ENCODE data around the gene F5. TPM values are rescaled to one million over a fixed set of nuclear protein-coding genes. Genes with fewer than 3 reads are reported as not detected.
"Not testable (repeated sequence)": the region's sequence is repeated elsewhere in the genome, so short reads cannot be mapped to it uniquely, and the experiment has no call there.

F5 gene
- total and polyA plus RNA-seq, 2 donors (not counting 1 experiment from before 2014, with no cell fraction given), result 0.01 to 0.27 TPM

- no peaks in the 10 kb centered on the region for H4K20me1 ChIP-seq (ENCODE audit: control insufficient read depth, insufficient read depth, low read length, poor library complexity, severe bottlenecking)
- Mint-ChIP-seq H3K27ac (no peak overlapping the region), H3K9me3 (ENCODE audit: insufficient read depth) (no peaks in the 10 kb centered on the region), H3K4me1 (peaks cover 9% of the 10 kb centered on the region), H3K27me3 (peaks cover 15% of the 10 kb centered on the region), H3K4me3 (no peak overlapping the region)
- no peak overlapping the region for H3K4me3 ChIP-seq (ENCODE audit: control extremely low read depth in 1 of 5, extremely low read depth in 1 of 5, insufficient read depth in 1 of 5, low read depth in 2 of 5, low read length in 4 of 5)
- ChIA-PET CTCF (no interaction called here), POLR2A (no interaction called here)
- H3K4me2 ChIP-seq (replicated peaks; ENCODE audit: low read depth, low read length, poor library complexity, severe bottlenecking), result no peak overlapping the region
- peaks cover 0 to 4% (median 0%) of the 10 kb centered on the region in 4 experiments for H3K27me3 ChIP-seq (replicated peaks in 1 of 4; ENCODE audit: control extremely low read depth in 1 of 4, control insufficient read depth in 3 of 4, insufficient read depth in 4 of 4, low read length in 3 of 4)
- H3K9ac ChIP-seq (ENCODE audit: low read length), result no peak overlapping the region
- no peaks in the 10 kb centered on the region for H3K36me3 ChIP-seq (replicated peaks in 1 of 2; ENCODE audit: control extremely low read depth in 1 of 2, control insufficient read depth in 1 of 2, extremely low read depth in 1 of 2, insufficient read depth in 2 of 2, low read length in 1 of 2)
- no peak overlapping the region for H2AFZ ChIP-seq (ENCODE audit: insufficient read depth, low read depth, low read length, poor library complexity, severe bottlenecking)
- no peak overlapping the region for H3K27ac ChIP-seq (ENCODE audit: low read length in 2 of 2)
- intact Hi-C loops (cut with micrococcal nuclease), result no loop called here
- WGBS (ENCODE audit: insufficient coverage), result no CpG with 5 or more reads among the region's 2 CpGs
- H3K9me3 ChIP-seq (ENCODE audit: control extremely low read depth in 1 of 3, control insufficient read depth in 2 of 3, insufficient read depth in 1 of 3, low read length in 2 of 3), result no peaks in the 10 kb centered on the region
- ATAC-seq (ENCODE audit: low read depth) (no peak), DNase-seq (no peak)
- no peaks in the 10 kb centered on the region for H3K79me2 ChIP-seq (ENCODE audit: control insufficient read depth, insufficient read depth, low read length)
- no peaks in the 10 kb centered on the region for H3K4me1 ChIP-seq (ENCODE audit: control insufficient read depth in 2 of 2, insufficient read depth in 2 of 2, low read length in 2 of 2)
- TF ChIP-seq CTCF (IDR thresholded peaks at IDR 0.05) (no peak), EZH2 (IDR thresholded peaks at IDR 0.05; ENCODE audit: borderline replicate concordance, insufficient read depth, low read depth, low read length, poor library complexity, severe bottlenecking) (no peak)
Measured at GRCh38 chr1:169534653-169535052, 51.6 kb downstream of the F5 start.

GRCh38 chr1:169533528-169534190 is 52.6 kb downstream of the F5 start:
- intact Hi-C loops (cut with micrococcal nuclease); H3K9me3 Mint-ChIP-seq (ENCODE audit: insufficient read depth); H3K27me3 ChIP-seq (replicated peaks in 1 of 4; ENCODE audit: control extremely low read depth in 1 of 4, control insufficient read depth in 3 of 4, insufficient read depth in 4 of 4, low read length in 3 of 4); H3K4me3 ChIP-seq (ENCODE audit: control extremely low read depth in 1 of 5, extremely low read depth in 1 of 5, insufficient read depth in 1 of 5, low read depth in 2 of 5, low read length in 4 of 5); POLR2A ChIA-PET; H4K20me1 ChIP-seq (ENCODE audit: control insufficient read depth, insufficient read depth, low read length, poor library complexity, severe bottlenecking); H3K4me2 ChIP-seq (replicated peaks; ENCODE audit: low read depth, low read length, poor library complexity, severe bottlenecking); ATAC-seq (ENCODE audit: low read depth); H3K36me3 ChIP-seq (replicated peaks in 1 of 2; ENCODE audit: control extremely low read depth in 1 of 2, control insufficient read depth in 1 of 2, extremely low read depth in 1 of 2, insufficient read depth in 2 of 2, low read length in 1 of 2); CTCF ChIA-PET; H2AFZ ChIP-seq (ENCODE audit: insufficient read depth, low read depth, low read length, poor library complexity, severe bottlenecking); H3K4me1 ChIP-seq (ENCODE audit: control insufficient read depth in 2 of 2, insufficient read depth in 2 of 2, low read length in 2 of 2); H3K4me3 Mint-ChIP-seq; H3K9me3 ChIP-seq (ENCODE audit: control extremely low read depth in 1 of 3, control insufficient read depth in 2 of 3, insufficient read depth in 1 of 3, low read length in 2 of 3); H3K79me2 ChIP-seq (ENCODE audit: control insufficient read depth, insufficient read depth, low read length); DNase-seq; H3K27ac ChIP-seq (ENCODE audit: low read length in 2 of 2); H3K9ac ChIP-seq (ENCODE audit: low read length); H3K27ac Mint-ChIP-seq: not testable (repeated sequence)
- WGBS (ENCODE audit: insufficient coverage), result no CpG with 5 or more reads among the region's 9 CpGs
- Mint-ChIP-seq H3K4me1 (peaks cover 11% of the 10 kb centered on the region), H3K27me3 (peaks cover 18% of the 10 kb centered on the region)
